CD1c-positive myeloid dendritic cell (primary cell): ENCODE data around the gene AXIN2.
"Not testable (repeated sequence)": the region's sequence is repeated elsewhere in the genome, so short reads cannot be mapped to it uniquely, and the experiment has no call there.

Experiments used
- DNase-seq: peaks from one replicate; pipeline ENCODE4 v3.0.0-alpha.2; 2016; ENCODE audit errors: extremely low spot score

AXIN2 gene

GRCh38 chr17:65487161-65487560 lies 74.3 kb downstream of the AXIN2 start:
- DNase-seq = no peak

DNA sequence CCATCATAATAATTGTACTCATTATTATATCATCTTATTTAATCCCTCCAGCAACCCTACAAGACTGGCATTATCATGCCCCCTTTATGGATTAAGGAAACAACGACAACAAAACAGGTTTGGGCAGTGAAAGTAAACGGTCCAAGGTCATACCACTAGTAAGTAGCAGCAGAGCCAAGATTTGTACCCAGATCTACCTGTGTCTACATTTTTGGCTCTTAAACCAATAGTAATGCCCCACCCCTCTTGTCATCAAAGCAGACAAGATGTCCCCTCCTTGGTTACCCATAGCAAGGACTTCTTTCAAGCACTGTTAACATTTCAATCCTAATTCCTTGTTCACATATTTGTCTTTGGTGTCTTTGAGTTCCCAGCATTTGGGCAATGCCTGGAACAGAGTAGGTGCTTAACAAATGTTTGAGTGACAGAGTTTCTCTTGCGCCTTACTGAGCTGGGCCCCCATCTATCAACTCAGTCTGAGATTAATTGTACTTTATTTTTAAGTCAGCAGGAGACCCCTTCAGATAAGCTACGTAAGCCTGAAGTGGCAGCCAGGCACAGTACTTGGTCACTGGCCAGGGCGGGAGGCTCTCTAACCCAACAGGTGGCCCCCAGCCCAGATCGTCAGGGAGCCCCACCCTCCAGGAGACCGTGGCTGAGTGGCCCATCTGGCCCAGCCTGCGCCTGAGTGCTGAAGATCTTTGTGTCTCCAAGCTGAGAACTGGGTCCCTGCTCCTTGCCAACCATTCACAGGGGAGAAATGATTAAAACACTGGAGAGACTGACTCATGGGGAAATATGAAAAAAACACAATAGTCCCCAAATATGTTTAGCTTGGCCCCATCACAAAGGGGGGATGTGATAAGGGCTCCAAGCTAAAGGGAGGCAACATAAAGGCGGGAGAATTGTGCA lies 75.8 kb downstream of the AXIN2 start:
- no peak for DNase-seq

DNA sequence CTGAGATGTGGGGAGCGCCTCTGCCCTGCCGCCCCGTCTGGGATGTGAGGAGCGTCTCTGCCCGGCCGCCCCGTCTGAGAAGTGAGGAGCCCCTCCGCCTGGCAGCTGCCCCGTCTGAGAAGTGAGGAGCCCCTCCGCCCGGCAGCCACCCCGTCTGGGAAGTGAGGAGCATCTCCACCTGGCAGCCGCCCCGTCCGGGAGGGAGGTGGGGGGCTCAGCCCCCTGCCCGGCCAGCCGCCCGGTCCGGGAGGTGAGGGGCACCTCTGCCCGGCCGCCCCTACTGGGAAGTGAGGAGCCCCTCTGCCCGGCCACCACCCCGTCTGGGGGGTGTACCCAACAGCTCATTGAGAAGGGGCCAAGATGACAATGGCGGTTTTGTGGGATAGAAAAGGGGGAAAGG lies 77.0 kb downstream of the AXIN2 start:
- not testable (repeated sequence) for DNase-seq

- no peak for DNase-seq
Observed at GRCh38 chr17:65483438-65483837, 78.0 kb downstream of the AXIN2 start.

GRCh38 chr17:65482201-65482600 lies 79.2 kb downstream of the AXIN2 start:
- no peak for DNase-seq

GRCh38 chr17:65479282-65479681 lies 82.2 kb downstream of the AXIN2 start:
- DNase-seq = no peak
